H54 (cell line): ENCODE measurements around the gene NXPE2.

ENCODE experiments used
- DNase-seq: peaks from one replicate; pipeline ENCODE4 v3.0.0; 2011; ENCODE audit warnings: low spot score, mixed read lengths; ENCODE audit not compliant: insufficient read length
- FAIRE-seq: peaks from 3 replicates; lab custom pipeline; 2011; peaks lifted over from hg19 to GRCh38; lab: Jason Lieb, UNC
- POLR2A ChIP-seq: IDR thresholded peaks from 2 replicates; pipeline ENCODE4 v1.6.1; 2011; ENCODE audit warnings: low read depth, mild to moderate bottlenecking, low read length

The NXPE2 gene

DNA sequence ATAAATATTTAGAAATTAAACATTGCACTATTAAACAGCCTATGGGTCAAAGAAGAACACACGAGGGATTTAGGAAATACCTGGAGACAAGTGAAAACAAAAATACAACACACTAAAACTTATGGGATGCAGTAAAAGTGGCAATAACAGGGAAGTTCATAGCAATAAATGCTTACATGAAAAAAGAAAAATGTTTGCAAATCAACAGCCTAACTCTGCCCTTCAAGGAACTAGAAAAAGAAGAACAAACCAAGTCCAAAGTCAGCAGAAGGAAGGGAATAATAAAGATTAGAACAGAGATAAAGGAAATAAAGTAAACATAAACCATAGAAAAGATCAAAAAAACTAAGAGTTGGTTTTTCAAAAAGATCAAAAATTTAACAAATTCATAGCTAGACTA, 31.6 kb downstream of the NXPE2 start:
- FAIRE-seq (no peak), DNase-seq (no peak)
- TF ChIP-seq POLR2A = no peak

DNA sequence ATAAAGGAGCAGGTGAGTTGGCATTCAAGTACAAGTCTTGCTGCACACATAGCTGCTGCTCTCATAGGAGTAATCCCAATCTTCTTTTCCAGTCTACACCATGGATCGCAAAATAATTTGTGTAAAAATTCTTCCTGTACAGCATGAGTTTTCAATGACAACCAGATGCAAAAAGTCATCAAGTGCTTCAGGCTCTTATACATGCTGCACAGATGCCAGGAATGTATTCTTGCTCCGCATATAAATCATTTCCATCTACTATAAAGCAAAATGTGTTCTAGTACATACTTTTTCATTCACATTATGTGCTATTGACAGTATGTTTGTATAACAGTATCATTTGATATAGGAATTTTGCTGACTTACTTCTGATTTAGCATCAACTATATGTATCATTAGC, 35.4 kb downstream of the NXPE2 start:
- FAIRE-seq (no peak), DNase-seq (no peak)
- TF ChIP-seq POLR2A = no peak

DNA sequence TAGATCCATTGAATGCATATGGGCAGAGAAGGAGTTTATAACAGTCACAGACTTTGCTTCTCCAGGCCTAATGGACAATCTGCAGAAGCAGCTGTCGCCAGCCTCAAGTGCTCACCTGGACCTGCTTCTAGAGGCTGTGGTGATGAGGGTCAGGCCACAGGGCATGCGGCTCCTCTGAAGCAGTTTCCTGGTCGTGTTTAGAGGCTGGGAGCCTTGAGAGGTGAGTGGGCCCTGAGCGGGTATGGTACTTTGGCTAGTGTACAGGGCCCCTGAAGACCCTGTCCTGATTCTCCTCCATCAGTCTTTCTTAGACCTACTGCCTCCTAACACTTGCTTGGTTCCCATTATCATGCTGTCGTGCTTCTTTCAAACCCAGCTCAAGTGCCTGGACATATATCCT, 41.2 kb downstream of the NXPE2 start:
- no peak for DNase-seq
- no peak for FAIRE-seq
- TF ChIP-seq POLR2A = no peak

DNA sequence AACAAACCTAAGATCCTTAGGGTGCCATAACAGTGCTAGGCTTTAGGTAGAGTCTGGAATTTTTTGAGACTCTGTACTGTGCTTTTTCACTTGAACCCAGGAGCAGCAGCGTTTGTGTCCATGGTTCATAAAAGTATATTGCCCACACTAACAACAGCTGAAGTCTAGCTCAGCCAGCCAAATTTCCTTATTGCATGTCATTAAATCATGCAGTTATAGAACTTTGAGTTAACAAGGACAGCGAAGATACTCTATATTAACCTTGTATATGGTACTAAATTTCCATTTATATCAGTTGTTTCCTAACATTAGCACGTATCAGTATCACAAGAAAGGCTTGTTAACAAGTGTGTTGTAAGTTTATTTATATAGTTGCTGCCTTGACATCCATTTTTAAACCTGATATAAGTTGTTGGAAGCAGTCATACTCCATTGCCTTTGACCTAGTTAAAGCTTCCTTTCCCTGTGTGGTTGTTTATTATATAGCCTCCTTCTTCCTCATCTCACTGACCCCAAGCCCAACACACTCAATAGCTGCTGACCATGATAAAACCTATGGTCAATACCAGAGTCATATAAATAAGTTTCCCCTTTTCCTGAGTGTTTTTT, 46.7 kb downstream of the NXPE2 start:
- TF ChIP-seq POLR2A = no peak
- FAIRE-seq (no peak), DNase-seq (no peak)

DNA sequence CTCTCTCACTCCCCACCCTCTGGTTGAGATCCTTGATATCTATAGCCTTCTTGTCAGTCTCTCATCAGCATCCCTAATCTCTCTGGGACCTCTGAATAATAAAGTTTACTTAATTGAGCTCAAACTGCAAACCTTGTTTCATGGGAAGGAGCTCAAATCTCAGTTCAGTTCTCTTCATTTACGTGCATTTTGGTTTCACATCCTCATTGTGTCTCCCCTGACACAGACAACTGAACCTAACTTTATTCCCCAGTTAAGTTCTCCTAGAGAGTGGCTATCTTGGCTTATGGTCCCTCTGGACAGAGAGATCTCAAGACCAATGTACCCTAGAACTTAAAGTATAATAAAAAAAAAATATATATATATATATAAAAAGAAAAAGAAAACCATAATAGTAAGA, 47.3 kb downstream of the NXPE2 start:
- FAIRE-seq (no peak), DNase-seq (no peak)
- TF ChIP-seq POLR2A = no peak

DNA sequence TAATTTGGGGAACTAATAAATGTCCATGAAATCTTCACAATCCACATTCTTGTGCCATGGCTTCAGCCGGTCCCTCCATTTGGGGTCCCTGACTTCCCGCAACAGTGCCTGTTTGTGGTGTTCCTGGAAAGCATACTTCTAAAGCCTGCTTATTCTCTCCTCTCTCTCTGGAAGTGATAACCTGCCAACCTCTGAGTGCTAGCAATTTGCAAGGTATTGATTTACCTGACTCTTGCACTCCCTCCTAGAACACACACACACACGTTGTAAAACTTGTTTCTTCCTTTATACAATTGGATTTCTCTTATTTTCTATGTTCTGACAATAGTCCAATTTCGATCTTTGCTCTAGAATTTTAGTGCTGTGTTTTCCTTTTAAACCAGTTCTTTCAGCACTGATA, 58.5 kb downstream of the NXPE2 start:
- TF ChIP-seq POLR2A = no peak
- DNase-seq (no peak), FAIRE-seq (no peak)

DNA sequence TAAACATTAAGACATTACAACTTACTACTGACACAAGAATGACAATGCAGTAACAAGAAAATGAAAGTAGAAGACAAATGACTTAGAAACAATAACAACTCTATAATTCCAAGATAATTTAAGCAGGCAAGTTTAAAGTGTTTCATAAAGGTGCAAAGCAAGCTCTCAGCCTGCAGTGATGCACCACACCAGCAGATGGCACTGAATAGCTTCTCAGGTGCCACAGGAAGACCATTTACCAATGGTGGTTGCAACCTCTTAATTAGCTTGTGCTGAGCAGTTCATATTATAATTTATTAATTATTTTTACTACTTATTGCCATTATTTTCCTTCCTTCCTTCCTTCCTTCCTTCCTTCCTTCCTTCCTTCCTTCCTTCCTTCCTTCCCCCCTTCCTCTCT, 60.6 kb downstream of the NXPE2 start:
- FAIRE-seq (no peak), DNase-seq (no peak)
- TF ChIP-seq POLR2A = no peak

DNA sequence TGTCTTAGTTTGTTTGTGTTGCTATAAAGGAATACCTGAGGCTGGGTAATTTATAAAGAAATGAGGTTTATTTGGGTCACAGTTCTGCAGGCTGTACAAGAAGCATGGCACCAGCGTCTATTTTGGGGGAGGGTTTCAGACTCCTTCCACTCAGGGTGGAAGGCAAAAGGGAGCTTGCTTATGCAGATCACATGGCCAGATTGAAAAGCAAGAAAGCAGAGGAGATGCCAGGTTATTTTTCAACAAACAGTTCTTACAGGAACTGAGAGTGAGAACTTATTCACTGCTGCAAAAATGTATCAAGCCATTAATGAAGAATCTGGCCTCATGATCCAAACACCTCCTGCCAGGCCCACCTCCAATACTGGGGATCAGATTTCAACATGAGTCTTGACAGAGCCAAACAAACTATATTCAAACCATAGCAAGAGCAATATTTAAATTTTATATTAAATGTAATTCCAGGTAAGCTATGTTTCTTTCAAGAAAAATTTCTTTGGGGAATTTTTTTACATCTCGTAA, 66.9 kb downstream of the NXPE2 start:
- no peak for TF ChIP-seq POLR2A
- FAIRE-seq (no peak), DNase-seq (no peak)

DNA sequence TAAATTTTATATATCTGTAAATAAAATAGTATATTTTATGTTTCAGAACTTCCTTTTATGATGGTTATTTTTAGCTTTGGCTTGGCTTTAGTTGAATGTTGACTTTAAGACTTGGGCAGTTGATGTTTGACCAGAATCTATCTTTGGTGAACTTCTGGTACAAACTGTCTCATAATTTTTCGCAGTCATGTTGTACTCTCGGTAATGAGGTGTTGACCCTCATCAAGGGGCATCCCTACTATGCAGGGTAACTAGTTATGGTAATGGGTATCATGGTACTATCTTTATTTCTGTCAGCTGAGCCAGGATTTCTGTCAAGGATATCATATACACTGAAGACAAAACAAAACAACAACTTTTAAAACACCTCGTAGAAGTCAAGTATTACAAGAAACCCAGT, 67.7 kb downstream of the NXPE2 start:
- FAIRE-seq (no peak), DNase-seq (no peak)
- no peak for TF ChIP-seq POLR2A
